Activated CD8-positive, alpha-beta T cell treated with anti-CD3 and anti-CD28 coated beads for 36 hours (primary cell): Measurements from ENCODE around the gene NPTXR. TPM values are rescaled to one million over a fixed set of nuclear protein-coding genes. Genes with fewer than 3 reads are reported as not detected.

Source experiments
- ATAC-seq: fragments of 200-7000 bp; cut with Tn5 transposase; one replicate; pipeline ENCODE4 v1.10.0; 2021; ENCODE audit warnings: mild to moderate bottlenecking, moderate library complexity
- CTCF ChIA-PET: fragments of 350-600 bp; sonication (Branson Sonifier 250); formaldehyde crosslinking; loops from one replicate; lab custom pipeline; 2021; ENCODE audit warnings: antibody characterized with exemption; lab: Charles Lee
- POLR2A ChIA-PET: fragments of 350-600 bp; sonication (Branson Sonifier 250); formaldehyde crosslinking; loops from one replicate; lab custom pipeline; 2021; ENCODE audit warnings: antibody characterized with exemption; lab: Charles Lee
- DNase-seq: peaks from one replicate; pipeline ENCODE4 v3.0.0-alpha.2; 2020
- H3K27ac Mint-ChIP-seq: one replicate; pipeline ENCODE4 v1.8.0; 2021; ENCODE audit warnings: mild to moderate bottlenecking, mixed read lengths
- H3K27me3 Mint-ChIP-seq: one replicate; pipeline ENCODE4 v1.8.0; 2021; ENCODE audit warnings: mixed read lengths
- H3K36me3 Mint-ChIP-seq: one replicate; pipeline ENCODE4 v1.8.0; 2021; ENCODE audit warnings: low read depth, mixed read lengths
- H3K4me1 Mint-ChIP-seq: one replicate; pipeline ENCODE4 v1.8.0; 2021; ENCODE audit warnings: low read depth, mixed read lengths
- H3K4me3 Mint-ChIP-seq: one replicate; pipeline ENCODE4 v1.8.0; 2021; ENCODE audit warnings: mild to moderate bottlenecking, moderate library complexity, mixed read lengths
- H3K9me3 Mint-ChIP-seq: one replicate; pipeline ENCODE4 v1.8.0; 2021; ENCODE audit warnings: mixed read lengths
- intact Hi-C: fragments of 100-400 bp; cut with micrococcal nuclease; formaldehyde crosslinking; loops from one replicate; pipeline ENCODE4 v1.10.0; 2022
- total RNA-seq, 2 experiments: library from RNA; stranded (reverse); gene quantifications; one replicate each; pipeline ENCODE4 v1.2.3, GENCODE V29; 2021
- TF ChIP-seq, protein P1 (sequence below): fragments of 200-600 bp; IDR thresholded peaks from one replicate; pipeline ENCODE4 v1.8.0; 2022; ENCODE audit warnings: antibody characterized with exemption, mild to moderate bottlenecking

The NPTXR gene
- total RNA-seq, 2 experiments from 2014 or later: 0.69 to 0.83 TPM

DNA sequence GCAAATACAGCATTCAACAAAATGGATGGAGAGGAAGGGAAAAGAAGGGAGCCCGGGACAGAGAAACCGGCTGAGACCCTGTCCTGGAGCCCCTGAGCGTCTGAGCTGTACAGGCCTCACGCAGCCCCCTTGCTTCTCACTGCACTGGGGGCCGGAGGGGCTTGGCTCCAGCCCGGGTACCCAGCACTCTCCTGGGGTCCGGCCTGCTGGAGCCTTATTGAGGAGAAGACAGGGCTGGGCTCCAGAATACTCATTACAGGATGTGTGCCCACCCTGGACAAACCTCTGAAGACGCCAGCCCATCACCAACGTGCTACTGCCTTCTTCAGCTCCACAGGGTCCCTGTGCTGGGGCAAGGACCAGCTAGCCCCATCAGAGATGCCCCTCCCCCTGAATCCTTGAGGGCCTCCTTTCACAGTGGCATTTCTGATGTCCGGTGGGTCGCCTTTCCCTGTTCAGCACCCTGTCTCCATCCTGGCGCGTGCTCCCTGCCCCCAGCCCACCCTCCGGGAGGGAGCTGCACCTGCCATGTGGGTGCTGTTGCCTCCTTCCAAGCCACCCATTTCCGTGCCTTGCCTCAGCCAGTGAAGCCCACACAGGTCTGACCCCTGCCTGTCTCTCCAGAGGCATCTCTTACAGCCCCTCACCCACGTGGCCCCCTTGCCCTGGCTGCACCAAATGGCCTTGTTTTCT lies 73.4 kb downstream of the NPTXR start:
- Mint-ChIP-seq H3K9me3 (no peaks in the 10 kb centered on the region), H3K4me1 (no peaks in the 10 kb centered on the region), H3K36me3 (no peaks in the 10 kb centered on the region), H3K27me3 (no peaks in the 10 kb centered on the region), H3K27ac (no peak overlapping the region), H3K4me3 (no peak overlapping the region)
- ChIA-PET POLR2A (interaction anchor here (0.6 to 1.5 kb wide), 3 partner anchors 91 to 624 kb away, joined by 3 to 4 read pairs (median 3); no protein-coding TSS in a partner anchor), CTCF (interaction anchor here (0.5 to 5.9 kb wide), 6 partner anchors 12 to 233 kb away, joined by 3 to 63 read pairs (median 8); partner anchors contain the start of gene SUN2)
- TF ChIP-seq, protein P1, sequence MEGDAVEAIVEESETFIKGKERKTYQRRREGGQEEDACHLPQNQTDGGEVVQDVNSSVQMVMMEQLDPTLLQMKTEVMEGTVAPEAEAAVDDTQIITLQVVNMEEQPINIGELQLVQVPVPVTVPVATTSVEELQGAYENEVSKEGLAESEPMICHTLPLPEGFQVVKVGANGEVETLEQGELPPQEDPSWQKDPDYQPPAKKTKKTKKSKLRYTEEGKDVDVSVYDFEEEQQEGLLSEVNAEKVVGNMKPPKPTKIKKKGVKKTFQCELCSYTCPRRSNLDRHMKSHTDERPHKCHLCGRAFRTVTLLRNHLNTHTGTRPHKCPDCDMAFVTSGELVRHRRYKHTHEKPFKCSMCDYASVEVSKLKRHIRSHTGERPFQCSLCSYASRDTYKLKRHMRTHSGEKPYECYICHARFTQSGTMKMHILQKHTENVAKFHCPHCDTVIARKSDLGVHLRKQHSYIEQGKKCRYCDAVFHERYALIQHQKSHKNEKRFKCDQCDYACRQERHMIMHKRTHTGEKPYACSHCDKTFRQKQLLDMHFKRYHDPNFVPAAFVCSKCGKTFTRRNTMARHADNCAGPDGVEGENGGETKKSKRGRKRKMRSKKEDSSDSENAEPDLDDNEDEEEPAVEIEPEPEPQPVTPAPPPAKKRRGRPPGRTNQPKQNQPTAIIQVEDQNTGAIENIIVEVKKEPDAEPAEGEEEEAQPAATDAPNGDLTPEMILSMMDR: no peak
- no peak for DNase-seq
- intact Hi-C loops: no loop called here
- ATAC-seq: no peak

Other genes with a start within 250 kb of the NPTXR start
- 1 to 10 TPM in 1 of 2 experiments, under 1 TPM in 1; 0.74 to 1.1 TPM for gene FAM227A, start 187.6 kb downstream of the NPTXR start, total RNA-seq
- gene CBY1, start 187.4 kb downstream of the NPTXR start, total RNA-seq: 10 to 100 TPM; 15.6 to 15.7 TPM
- 100 to 1,000 TPM; 155 to 158 TPM for gene TOMM22, start 162.1 kb downstream of the NPTXR start, total RNA-seq
- 10 to 100 TPM; 84.7 to 88.1 TPM for gene JOSD1, start 143.1 kb downstream of the NPTXR start, total RNA-seq
- gene GTPBP1, start 138.1 kb downstream of the NPTXR start, total RNA-seq: 10 to 100 TPM; 93.3 to 97.6 TPM
- 100 to 1,000 TPM; 101 to 107 TPM for gene SUN2, start 88.0 kb downstream of the NPTXR start, total RNA-seq
- 1 to 10 TPM; 5.5 to 6.0 TPM for gene DNAL4, start 49.9 kb downstream of the NPTXR start, total RNA-seq
- gene CBX6, start 28.2 kb upstream of the NPTXR start, total RNA-seq: 10 to 100 TPM; 97.7 to 99.4 TPM
- not detected for gene APOBEC3A, start 113.6 kb upstream of the NPTXR start, total RNA-seq
- gene APOBEC3B, start 138.3 kb upstream of the NPTXR start, total RNA-seq: 1 to 10 TPM; 5.0 to 5.1 TPM
- 10 to 100 TPM; 82.2 to 82.6 TPM for gene APOBEC3C, start 170.2 kb upstream of the NPTXR start, total RNA-seq
- gene APOBEC3D, start 177.1 kb upstream of the NPTXR start, total RNA-seq: 10 to 100 TPM; 34.4 to 34.9 TPM
- gene APOBEC3F, start 196.8 kb upstream of the NPTXR start, total RNA-seq: 10 to 100 TPM; 20.7 to 25.0 TPM
- 10 to 100 TPM; 66.0 to 66.5 TPM for gene APOBEC3G, start 233.2 kb upstream of the NPTXR start, total RNA-seq